ENCODE measurements around the gene MED26. TPM values are rescaled to one million over a fixed set of nuclear protein-coding genes. Genes with fewer than 3 reads are reported as not detected.

MED26 gene
- total and polyA plus RNA-seq, 8 donors = 0.58 to 41.7 (median 4.3) TPM

DNA sequence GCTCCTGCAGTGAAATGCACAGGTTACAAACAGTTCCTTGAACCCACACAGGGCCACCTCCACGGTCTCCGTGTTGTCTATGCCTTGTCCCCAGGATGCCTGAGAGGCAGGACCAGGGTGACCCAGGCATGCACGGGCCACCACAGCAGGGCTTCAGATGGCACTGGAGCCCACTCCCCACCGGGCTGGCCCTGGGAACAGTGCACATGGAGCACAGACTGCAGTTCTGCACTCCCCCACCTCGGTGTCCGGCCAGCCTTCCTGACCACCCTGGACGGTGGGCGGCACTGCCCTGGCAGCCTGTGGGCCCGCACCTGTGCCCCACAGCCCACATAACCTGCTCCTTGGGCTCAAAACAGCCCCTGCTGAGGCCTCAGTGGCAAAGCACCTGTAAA, 41.5 kb downstream of the MED26 start:
- Histone ChIP-seq H3K27me3 (no peaks in the 10 kb centered on the region), H3K9me3 (no peaks in the 10 kb centered on the region), H3K27ac (peak overlapping the region in 4 of 5 donors; percentile 35 to 77 (median 70)), H3K4me1 (peaks cover 74 to 94% (median 86%) of the 10 kb centered on the region in 4 donors), H3K4me3 (no peak overlapping the region), H3K36me3 (no peaks in the 10 kb centered on the region)
- DNase-seq = no peak
- WGBS, 5 donors = 76 to 88% (median 82%) methylated on average over 2 to 9 of the region's 9 CpGs
- TF ChIP-seq EP300 (IDR thresholded peaks at IDR 0.05) (no peak), POLR2A (IDR thresholded peaks at IDR 0.05) (no peak), POLR2AphosphoS5 (IDR thresholded peaks at IDR 0.05) (no peak)
- TF ChIP-seq, protein P1, sequence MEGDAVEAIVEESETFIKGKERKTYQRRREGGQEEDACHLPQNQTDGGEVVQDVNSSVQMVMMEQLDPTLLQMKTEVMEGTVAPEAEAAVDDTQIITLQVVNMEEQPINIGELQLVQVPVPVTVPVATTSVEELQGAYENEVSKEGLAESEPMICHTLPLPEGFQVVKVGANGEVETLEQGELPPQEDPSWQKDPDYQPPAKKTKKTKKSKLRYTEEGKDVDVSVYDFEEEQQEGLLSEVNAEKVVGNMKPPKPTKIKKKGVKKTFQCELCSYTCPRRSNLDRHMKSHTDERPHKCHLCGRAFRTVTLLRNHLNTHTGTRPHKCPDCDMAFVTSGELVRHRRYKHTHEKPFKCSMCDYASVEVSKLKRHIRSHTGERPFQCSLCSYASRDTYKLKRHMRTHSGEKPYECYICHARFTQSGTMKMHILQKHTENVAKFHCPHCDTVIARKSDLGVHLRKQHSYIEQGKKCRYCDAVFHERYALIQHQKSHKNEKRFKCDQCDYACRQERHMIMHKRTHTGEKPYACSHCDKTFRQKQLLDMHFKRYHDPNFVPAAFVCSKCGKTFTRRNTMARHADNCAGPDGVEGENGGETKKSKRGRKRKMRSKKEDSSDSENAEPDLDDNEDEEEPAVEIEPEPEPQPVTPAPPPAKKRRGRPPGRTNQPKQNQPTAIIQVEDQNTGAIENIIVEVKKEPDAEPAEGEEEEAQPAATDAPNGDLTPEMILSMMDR (IDR thresholded peaks at IDR 0.05) = no peak
- intact Hi-C loops (cut with DNase I; ENCODE audit: low total_unique reads) = no loop called here

DNA sequence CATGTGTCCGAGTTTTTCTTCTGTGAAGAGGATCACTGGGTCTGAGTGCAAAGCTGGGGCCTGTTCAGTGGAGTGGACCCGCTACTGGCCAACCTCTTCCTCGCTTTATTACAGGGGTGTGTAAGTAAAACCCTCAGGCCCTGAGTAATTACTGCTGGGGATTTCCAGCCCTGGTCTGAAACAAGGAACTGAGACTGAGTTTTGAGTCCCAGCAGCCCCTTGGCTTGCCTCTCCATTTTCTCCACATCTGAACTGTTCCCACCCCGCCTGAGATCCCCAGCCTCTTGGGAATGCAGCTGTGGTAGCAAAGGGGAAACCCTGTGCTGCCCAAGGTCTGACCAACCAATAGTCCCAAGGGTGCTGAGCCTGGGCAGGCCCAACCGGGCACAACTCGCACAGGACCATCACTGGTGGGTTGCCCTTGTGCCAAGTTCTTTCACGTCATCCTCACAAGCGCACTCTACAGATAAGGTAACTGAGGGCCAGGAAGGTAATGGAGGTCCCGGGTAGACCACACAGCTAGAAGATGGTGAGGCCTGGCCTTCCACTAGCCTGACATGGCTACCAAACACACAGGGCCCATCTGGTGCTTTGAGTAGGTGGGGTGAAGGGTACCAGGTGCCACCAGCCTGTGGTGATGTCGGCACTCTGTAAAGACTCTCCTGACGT, 42.1 kb downstream of the MED26 start:
- Histone ChIP-seq H3K9me3 (no peaks in the 10 kb centered on the region), H3K36me3 (no peaks in the 10 kb centered on the region), H3K4me3 (no peak overlapping the region)

DNA sequence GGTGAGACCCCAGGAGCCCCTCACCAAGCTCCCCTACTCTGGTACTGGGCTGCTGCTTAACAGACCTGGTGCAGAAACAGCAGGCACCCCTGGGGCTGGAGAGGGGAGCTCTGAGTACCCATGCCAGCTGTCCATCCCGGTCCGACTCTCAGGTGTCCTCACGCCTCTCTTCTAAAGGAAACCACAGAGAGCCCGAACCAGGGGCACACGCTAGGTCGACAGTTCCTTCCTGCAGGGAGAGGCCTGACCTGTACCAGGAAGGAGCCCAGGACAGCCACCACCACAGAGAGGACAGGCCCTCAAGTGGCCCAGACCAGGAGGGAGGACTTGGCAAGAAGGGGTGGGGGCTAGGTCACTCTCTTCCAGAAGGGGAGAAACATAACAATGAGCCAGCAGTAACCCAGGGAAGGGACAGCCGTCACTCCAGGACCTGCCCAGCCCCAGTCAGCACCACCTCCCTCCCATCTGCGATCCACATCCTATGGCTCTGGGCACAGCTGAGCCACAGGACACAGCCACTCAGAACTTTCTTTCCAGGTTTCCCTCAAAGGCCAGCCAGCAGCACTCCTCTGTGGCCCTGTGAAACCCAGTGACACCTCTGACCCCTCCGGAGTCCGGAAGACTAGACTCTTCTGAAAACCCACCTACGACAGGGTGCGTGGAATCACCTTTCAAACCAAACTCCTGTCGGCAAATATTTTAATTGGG, 42.8 kb downstream of the MED26 start:
- 62 to 73% (median 70%) methylated on average over 13 of the region's 13 CpGs for WGBS, 5 donors
- H3K36me3 ChIP-seq = no peaks in the 10 kb centered on the region
- H3K4me3 ChIP-seq = peak overlapping the region in 2 of 4 donors; percentile 5 to 14
- TF ChIP-seq POLR2A (IDR thresholded peaks at IDR 0.05) = no peak
- TF ChIP-seq EP300 (IDR thresholded peaks at IDR 0.05) = no peak
- TF ChIP-seq POLR2AphosphoS5 (IDR thresholded peaks at IDR 0.05) = no peak
- TF ChIP-seq, protein P1 (IDR thresholded peaks at IDR 0.05) = no peak
- H3K27me3 ChIP-seq = no peaks in the 10 kb centered on the region
- H3K27ac ChIP-seq = peak overlapping the region; percentile 31 to 77 (median 69)
- intact Hi-C loops (cut with DNase I; ENCODE audit: low total_unique reads) = no loop called here
- H3K4me1 ChIP-seq = peaks cover 74 to 99% (median 91%) of the 10 kb centered on the region in 4 donors
- no peak for DNase-seq
- no peaks in the 10 kb centered on the region for H3K9me3 ChIP-seq

More for the DNA sequence above, 42.1 kb downstream of the MED26 start:
- peak in 1 of 2 donors; percentile 61 for DNase-seq
- TF ChIP-seq EP300 (IDR thresholded peaks at IDR 0.05) (no peak), POLR2A (IDR thresholded peaks at IDR 0.05) (no peak), POLR2AphosphoS5 (IDR thresholded peaks at IDR 0.05) (no peak)
- TF ChIP-seq, protein P1 (IDR thresholded peaks at IDR 0.05) = no peak
- H3K27ac ChIP-seq = peak overlapping the region; percentile 31 to 77 (median 69)
- no peaks in the 10 kb centered on the region for H3K27me3 ChIP-seq
- intact Hi-C loops (cut with DNase I; ENCODE audit: low total_unique reads) = no loop called here
- peaks cover 74 to 99% (median 88%) of the 10 kb centered on the region in 4 donors for H3K4me1 ChIP-seq
- WGBS, 5 donors = 69 to 89% (median 80%) methylated on average over 5 to 11 of the region's 11 CpGs

DNA sequence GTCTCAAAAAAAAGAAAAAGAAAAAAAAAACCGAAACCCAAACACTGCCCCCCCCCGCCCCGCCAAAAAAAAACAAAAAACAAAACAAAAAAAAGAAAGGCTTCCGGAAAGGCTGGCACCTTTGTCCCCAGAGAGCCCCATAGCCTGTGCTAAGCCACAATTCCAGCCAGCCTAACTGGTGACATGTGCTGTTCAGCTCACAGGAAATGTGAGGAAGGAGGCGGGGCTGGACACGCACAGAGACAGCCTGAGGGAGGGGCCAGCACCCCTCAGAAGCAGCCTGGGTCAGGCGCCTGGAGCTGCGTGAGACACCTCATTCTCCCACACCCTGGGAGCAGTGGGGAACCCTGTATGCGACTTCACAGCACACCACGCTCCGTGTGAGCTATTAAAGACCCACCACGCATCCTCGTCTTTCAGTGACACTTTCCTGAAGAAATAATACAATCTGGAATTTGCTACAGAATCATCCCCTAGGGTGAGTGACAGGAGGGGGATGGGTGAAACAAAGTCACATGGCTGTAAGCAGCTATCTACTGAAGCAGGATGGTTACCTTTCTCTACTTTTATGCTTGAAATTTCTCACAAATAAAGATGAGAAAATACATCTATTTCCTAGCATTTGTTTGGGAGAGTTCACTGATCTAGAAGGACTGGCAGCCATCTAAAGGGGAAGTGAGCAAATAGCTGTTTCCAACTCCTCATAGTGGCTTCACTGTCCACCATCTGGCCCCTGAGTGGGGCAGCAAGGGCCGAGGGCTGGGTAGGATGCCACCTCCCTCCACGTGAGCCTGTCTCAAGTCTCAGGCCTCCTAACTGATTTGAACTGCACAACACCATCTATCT, 43.5 kb downstream of the MED26 start:
- no peaks in the 10 kb centered on the region for H3K27me3 ChIP-seq
- peaks cover 0 to 4% (median under 1%) of the 10 kb centered on the region in 4 donors for H3K36me3 ChIP-seq
- peak overlapping the region in 2 of 4 donors; percentile 10 to 14 for H3K4me3 ChIP-seq
- peak; percentile 82 to 93 for DNase-seq
- H3K27ac ChIP-seq = peak overlapping the region; percentile 62 to 77 (median 69)
- intact Hi-C loops (cut with DNase I; ENCODE audit: low total_unique reads) = no loop called here
- peaks cover 66 to 99% (median 91%) of the 10 kb centered on the region in 4 donors for H3K4me1 ChIP-seq
- 7 to 10% (median 8%) methylated on average over 15 of the region's 15 CpGs for WGBS, 5 donors
- H3K9me3 ChIP-seq = no peaks in the 10 kb centered on the region
- TF ChIP-seq POLR2AphosphoS5 (IDR thresholded peaks at IDR 0.05) = peak; percentile 16 to 69 (median 60)
- TF ChIP-seq, protein P1 (IDR thresholded peaks at IDR 0.05) = no peak
